ENCODE measurements around the gene SLC9C2. TPM values are rescaled to one million over a fixed set of nuclear protein-coding genes. Genes with fewer than 3 reads are reported as not detected.

SLC9C2 gene
- polyA plus RNA-seq, 1 donor from 2014 or later = 0.31 TPM

- no peak overlapping the region for H3K27ac ChIP-seq (ENCODE audit: low read length)
- no peaks in the 10 kb centered on the region for H4K20me1 ChIP-seq (ENCODE audit: insufficient read depth)
- no peak overlapping the region for H3K9ac ChIP-seq (ENCODE audit: low read length)
- no peaks in the 10 kb centered on the region for H3K9me2 ChIP-seq (ENCODE audit: insufficient read depth, low read length)
- H3K79me2 ChIP-seq (replicated peaks; ENCODE audit: insufficient read depth, low read length) = no peaks in the 10 kb centered on the region
- H3F3A ChIP-seq (ENCODE audit: insufficient read depth, low read length, poor library complexity, severe bottlenecking) = no peaks in the 10 kb centered on the region
- no peaks in the 10 kb centered on the region for H3K9me3 ChIP-seq (ENCODE audit: low read length)
- H2AFZ ChIP-seq (ENCODE audit: low read depth, low read length) = no peak overlapping the region
- H3K27me3 ChIP-seq (ENCODE audit: insufficient read depth, low read depth, low read length) = no peaks in the 10 kb centered on the region
- H3K4me2 ChIP-seq (ENCODE audit: low read length) = no peak overlapping the region
- TF ChIP-seq TAF1 (IDR thresholded peaks at IDR 0.05; ENCODE audit: low read depth) (no peak), EZH2 (IDR thresholded peaks at IDR 0.05; ENCODE audit: borderline replicate concordance, insufficient read depth, low read length, poor library complexity, severe bottlenecking) (no peak), MXI1 (conservative IDR thresholded peaks at IDR 0.05; ENCODE audit: poor library complexity, severe bottlenecking) (no peak), POLR2AphosphoS5 (IDR thresholded peaks at IDR 0.05) (no peak), SMC3 (conservative IDR thresholded peaks at IDR 0.05; ENCODE audit: poor library complexity) (no peak), REST (IDR thresholded peaks at IDR 0.05; ENCODE audit: borderline replicate concordance) (no peak), RAD21 (conservative IDR thresholded peaks at IDR 0.05) (no peak), EP300 (conservative IDR thresholded peaks at IDR 0.05; ENCODE audit: poor library complexity, severe bottlenecking) (no peak), CTCF (IDR thresholded peaks at IDR 0.05; ENCODE audit: poor library complexity, severe bottlenecking) (no peak)
- H3K36me3 ChIP-seq (ENCODE audit: insufficient read depth, low read length) = no peaks in the 10 kb centered on the region
- no peak overlapping the region for H3K4me3 ChIP-seq (ENCODE audit: low read length)
Measured at GRCh38 chr1:173580658-173581057, 22.2 kb downstream of the SLC9C2 start.

GRCh38 chr1:173580071-173580470, 22.8 kb downstream of the SLC9C2 start:
- no peak overlapping the region for H3K9ac ChIP-seq (ENCODE audit: low read length)
- no peaks in the 10 kb centered on the region for H3K9me2 ChIP-seq (ENCODE audit: insufficient read depth, low read length)
- H3K79me2 ChIP-seq (replicated peaks; ENCODE audit: insufficient read depth, low read length) = no peaks in the 10 kb centered on the region
- H3K27me3 ChIP-seq (ENCODE audit: insufficient read depth, low read depth, low read length) = no peaks in the 10 kb centered on the region
- H3K4me3 ChIP-seq (ENCODE audit: low read length) = no peak overlapping the region
- H4K20me1 ChIP-seq (ENCODE audit: insufficient read depth) = no peaks in the 10 kb centered on the region
- no peaks in the 10 kb centered on the region for H3K36me3 ChIP-seq (ENCODE audit: insufficient read depth, low read length)
- no peak overlapping the region for H3K4me2 ChIP-seq (ENCODE audit: low read length)
- TF ChIP-seq TAF1 (IDR thresholded peaks at IDR 0.05; ENCODE audit: low read depth) (no peak), POLR2AphosphoS5 (IDR thresholded peaks at IDR 0.05) (no peak), MXI1 (conservative IDR thresholded peaks at IDR 0.05; ENCODE audit: poor library complexity, severe bottlenecking) (no peak), SMC3 (conservative IDR thresholded peaks at IDR 0.05; ENCODE audit: poor library complexity) (no peak), CTCF (IDR thresholded peaks at IDR 0.05; ENCODE audit: poor library complexity, severe bottlenecking) (no peak), EP300 (conservative IDR thresholded peaks at IDR 0.05; ENCODE audit: poor library complexity, severe bottlenecking) (no peak)
- no peaks in the 10 kb centered on the region for H3K9me3 ChIP-seq (ENCODE audit: low read length)
- H2AFZ ChIP-seq (ENCODE audit: low read depth, low read length) = no peak overlapping the region
- no peak overlapping the region for H3K27ac ChIP-seq (ENCODE audit: low read length)
- H3F3A ChIP-seq (ENCODE audit: insufficient read depth, low read length, poor library complexity, severe bottlenecking) = no peaks in the 10 kb centered on the region

Measured in neural cell (in vitro differentiated cells).